Middle frontal gyrus (tissue), 1 donor: ENCODE data around the gene WDR48.
"Not testable (repeated sequence)": the region's sequence is repeated elsewhere in the genome, so short reads cannot be mapped to it uniquely, and the experiment has no call there.

Experiments
- DNase-seq: peaks from one replicate; pipeline ENCODE4 v3.0.0-alpha.2; 2015; ENCODE audit warnings: low spot score; ENCODE audit errors: extremely low spot score

Gene WDR48

DNA sequence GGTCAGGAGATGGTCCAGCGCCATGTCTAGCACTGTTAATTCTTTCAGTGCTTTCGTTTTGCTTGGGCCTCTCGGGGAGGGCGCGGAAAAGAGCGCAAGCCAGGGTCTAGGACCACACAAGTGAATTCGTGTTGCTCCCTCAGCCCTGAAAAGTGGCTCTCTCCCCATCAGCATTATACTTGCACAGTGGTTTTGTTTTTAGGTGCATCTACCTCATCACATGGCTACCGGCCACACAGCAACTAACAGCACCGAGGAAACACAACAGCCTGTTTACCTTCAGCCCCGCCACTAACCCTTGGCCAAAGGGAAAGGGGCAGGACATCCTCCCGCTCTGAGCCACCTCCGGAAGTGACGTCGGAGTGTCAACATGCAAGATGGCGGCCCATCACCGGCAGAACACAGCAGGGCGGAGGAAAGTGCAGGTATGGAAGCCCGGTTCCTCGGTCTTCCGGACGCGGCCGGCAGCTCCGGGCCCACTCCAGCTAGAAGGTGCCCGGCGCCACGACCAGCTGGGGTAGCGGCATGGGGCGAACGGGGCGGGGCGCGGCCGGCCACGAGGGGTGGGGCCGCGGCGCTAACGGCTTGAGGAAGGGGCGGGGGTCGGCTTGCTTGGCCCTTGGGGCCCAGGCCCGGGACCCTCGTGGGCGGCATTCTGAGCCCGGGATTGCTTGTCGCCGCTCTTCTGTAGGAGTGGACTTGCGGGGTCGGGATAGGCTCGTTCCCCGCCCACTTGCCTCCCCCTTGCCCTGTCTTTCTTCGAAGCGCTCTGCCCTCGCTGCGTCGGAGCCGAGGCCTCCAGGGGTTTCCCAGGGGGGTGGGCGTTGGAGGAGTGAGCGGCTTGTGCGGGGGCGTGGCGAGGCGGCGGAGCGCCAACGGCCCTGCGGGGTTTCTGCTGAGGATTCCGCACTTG is at the start of gene WDR48, which contains the start of gene SCN11A:
Gene WDR48, plus strand, starts transcription at position 368 of the 913 bp plus-strand sequence. Its CDS starts 10 bp downstream, at position 378.
Gene SCN11A, minus strand, starts transcription at position 296 of the 913 bp plus-strand sequence. CDS start 101,582 bp downstream, outside the sequence.
- peak; percentile 91 for DNase-seq

DNA sequence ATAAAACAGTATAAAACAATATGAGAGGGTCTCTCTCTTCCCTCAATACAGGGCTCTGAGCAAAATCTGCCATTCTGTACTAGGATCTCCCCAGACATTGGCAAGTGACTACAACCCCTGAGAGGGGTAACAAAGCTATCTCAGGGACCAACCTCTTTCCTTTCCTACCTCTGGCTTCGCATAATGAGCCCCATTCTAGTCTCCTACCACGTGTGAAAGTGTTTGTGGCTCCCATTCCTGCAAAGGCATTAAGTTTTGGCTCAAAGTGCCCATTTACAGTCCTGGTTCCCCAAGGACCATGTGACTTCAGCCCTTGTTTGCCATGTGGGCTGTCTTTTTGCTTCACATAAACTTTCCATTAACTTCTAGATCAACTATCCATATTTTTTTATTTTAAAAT is 46.5 kb upstream of the WDR48 start:
- no peak for DNase-seq

- no peak for DNase-seq
These were observed 40.6 kb upstream of the WDR48 start for GRCh38 chr3:39011191-39011736.

GRCh38 chr3:39013289-39013688 is 38.5 kb upstream of the WDR48 start:
- no peak for DNase-seq

DNA sequence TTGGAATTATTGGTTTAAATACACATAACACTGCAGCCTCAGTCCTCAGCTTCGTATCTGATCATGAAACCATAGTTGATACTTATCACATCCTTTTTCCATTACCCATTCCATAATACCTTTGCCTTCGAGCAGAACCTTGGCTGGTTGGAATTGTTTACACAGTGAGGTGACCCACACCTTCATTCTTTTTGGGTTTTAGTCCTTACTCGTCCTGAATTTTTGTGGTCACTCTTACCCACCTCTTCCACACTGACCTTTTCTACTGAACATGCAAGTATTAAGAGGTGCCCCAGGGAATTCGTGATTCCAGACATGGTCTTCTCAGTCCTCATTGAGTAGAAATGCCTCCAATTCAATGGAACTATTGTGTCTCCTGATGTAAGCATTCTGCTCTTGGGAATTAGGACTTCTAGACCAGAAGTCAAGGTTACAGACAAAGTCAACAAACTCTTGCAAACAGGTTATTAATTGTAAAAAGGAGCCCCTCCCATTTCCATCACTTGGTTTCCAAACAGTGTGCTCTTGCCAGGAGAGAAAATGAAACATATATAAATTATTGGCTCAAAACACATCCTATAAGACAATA is 37.8 kb upstream of the WDR48 start:
- DNase-seq: no peak

DNA sequence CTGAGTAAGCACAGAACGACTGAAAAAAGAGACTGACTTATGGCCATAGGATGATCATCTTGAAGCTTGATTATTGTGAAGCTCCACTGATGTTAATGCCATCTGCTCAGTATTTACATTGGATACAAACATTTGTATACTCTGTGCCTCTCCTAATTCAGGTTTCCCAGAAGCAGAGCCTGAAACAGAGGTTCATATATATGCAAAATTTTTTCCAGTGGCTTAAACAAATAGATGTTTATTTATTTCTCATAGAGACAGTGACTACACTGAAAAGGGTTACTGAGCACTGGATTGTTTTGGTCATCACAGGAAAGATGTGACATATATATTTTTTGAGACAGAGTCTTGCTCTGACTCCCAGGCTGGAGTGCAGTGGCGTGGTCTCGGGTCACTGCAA is 36.4 kb upstream of the WDR48 start:
- no peak for DNase-seq

GRCh38 chr3:39019299-39019698 is 32.5 kb upstream of the WDR48 start:
- DNase-seq: no peak

DNA sequence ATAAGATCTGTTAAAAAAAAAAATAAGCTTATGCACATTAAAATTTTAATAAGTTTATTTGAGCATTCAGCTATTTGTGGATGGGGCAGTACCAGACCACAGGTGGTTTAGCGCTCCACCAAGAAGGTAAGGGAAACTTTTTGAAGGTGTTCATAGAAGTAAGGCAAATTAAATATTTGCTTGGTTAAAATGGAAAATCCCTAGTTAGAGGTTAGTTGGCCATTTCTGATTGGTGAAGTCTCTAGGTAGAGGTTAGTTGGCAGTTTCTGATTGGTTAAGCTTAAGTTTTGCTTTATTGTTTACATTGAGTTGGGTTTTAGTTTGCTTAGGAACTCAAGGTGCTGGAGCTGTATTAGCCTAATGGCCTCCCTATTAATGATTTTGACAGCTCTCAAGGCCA is 30.8 kb upstream of the WDR48 start:
- no peak for DNase-seq

- no peak for DNase-seq
These were observed 30.1 kb upstream of the WDR48 start for GRCh38 chr3:39021465-39022285.

DNA sequence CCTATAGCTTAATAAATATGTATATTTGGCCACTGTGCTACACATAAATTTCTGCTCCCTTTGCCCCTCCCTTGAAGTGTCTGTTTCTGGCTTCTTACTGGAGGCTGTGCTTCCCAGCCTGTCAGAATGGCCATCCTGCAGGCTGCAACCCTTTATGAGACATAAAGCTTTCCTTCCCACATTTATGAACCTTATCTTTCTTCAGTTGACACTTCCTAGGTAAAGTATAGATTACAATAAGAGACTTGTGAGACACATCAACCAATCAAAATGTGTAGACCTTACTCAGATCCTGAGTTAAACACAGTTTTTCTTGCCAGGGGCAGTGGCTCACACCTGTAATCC is 29.6 kb upstream of the WDR48 start:
- DNase-seq: no peak

GRCh38 chr3:39024497-39024896 is 27.3 kb upstream of the WDR48 start:
- DNase-seq: no peak

DNA sequence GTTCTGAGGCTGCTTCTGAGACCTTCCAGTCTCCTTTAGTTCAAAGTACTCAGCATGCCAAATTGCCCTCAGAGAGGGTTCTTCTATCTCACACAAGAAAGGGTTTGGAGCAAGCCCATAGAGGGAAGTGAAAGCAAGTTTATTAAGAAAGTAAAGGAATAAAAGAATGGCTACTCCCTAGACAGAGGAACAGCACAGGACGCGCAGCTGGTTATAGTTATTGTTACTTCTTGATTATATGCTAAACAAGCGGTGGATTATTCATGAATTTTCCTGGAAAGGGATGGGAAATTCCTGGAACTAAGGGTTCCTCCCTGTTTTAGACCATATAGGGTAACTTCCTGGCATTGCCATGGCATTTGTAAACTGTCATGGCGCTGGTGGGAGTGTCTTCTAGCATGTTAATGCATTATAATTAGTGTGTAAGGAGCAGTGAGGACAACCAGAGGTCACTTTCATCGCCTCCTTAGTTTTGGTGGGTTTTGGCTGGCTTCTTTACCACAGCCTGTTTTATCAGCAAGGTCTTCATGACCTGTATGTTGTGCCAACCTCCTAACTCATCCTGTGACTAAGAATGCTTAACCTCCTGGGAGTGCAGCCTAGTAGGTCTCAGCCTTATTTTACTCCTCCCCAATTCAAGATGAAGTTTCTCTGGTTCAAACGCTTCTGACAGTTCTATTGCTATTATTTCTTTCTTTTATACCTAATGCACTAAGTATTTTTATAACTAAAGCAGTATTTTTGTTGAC is 26.4 kb upstream of the WDR48 start:
- DNase-seq: no peak

GRCh38 chr3:39028546-39028945 is 23.3 kb upstream of the WDR48 start:
- DNase-seq: no peak

DNA sequence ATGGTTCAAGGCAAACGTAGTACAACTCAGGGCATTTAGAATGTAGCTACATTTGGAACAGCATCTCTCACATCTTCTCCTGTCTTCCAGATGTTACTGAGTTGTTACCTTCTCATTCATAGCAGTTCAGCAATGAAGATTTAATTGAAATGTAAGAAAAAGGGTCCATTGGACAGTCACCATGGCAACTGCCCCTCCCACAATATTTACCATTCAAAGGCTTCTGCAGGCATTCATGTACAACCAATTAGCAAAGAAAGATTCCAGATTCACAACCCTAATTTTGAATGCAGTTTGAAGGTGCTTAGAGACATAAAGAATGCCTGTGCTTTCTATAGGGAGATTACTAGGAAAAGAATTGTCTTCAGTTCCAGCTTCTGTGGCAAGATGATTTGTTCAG is 22.3 kb upstream of the WDR48 start:
- no peak for DNase-seq

DNA sequence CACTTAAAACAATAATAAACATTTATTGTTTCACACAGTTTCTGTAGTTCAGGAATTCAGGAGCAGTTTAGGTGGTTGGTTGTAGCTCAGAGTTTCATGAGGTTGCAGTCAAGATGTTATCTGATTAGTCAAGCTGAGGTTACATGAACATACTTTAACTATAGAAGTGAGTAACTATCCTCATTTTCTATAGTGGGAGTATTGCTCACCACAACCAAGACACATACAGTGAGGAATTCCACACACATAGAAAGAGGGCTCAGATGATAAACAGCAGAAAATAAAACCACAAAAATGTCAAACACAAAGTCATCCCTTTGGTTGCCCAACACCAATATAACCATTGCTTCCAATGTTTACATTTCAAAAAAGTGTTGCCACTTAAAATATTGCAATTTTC is 13.7 kb upstream of the WDR48 start:
- DNase-seq: no peak

GRCh38 chr3:39050029-39050428 is 1.8 kb upstream of the WDR48 start:
- DNase-seq: no peak

GRCh38 chr3:39052583-39052982 is 767 bp downstream of the WDR48 start:
- DNase-seq: no peak

GRCh38 chr3:39053696-39054095 is 1.9 kb downstream of the WDR48 start:
- DNase-seq: no peak

DNA sequence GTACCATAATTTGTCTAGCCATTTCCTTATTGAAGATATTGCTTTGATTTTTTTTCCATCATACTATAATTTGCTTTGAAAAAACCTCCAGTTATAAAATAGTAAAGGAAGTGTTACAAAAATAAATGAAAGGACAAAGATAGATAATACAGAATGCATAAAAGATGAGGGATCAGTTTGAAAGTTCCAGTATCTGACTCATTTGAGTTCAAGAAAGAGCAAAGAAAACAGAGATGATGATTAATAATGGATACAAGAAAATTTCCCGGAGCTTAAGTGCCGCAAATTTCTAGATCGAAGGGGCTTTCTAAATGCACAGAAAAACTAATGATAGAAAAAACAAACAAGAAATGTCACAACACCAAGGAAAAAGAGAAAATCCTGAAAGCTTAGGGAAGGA is 4.3 kb downstream of the WDR48 start:
- DNase-seq: no peak

GRCh38 chr3:39061228-39061627 is 9.4 kb downstream of the WDR48 start:
- DNase-seq: not testable (repeated sequence)

DNA sequence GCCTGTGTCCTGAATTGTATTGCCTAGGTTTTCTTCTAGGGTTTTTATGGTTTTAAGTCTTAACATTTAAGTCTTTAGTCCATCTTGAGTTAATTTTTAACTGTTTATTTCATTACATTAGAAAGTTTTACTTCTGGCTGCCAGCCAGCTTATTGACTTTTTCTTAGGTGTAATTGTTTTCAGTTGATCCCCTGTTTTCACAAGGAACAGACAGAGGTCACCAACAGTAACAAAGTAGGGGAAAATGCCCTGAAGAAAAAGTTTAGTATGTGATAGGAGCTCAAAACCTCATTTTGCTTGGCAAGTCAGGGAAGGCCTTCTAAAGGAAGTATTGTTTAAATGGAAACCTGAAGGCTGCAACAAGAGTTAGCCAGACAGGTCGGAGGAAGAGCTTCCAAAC is 10.4 kb downstream of the WDR48 start:
- DNase-seq: no peak
